PC-9 (cell line): Measurements from ENCODE around the gene DGLUCY. TPM values are rescaled to one million over a fixed set of nuclear protein-coding genes. Genes with fewer than 3 reads are reported as not detected.

Experiments used
- BruUV-seq: library from RNA; stranded (reverse); fragments of 400-500 nt; replicated peaks from 2 replicates; lab custom pipeline; 2021; lab: Mats Ljungman, UMichigan
- CTCF ChIA-PET: fragments of 300-600 bp; sonication (Branson Sonifier 250); formaldehyde crosslinking; loops from one replicate; lab custom pipeline; 2022; ENCODE audit warnings: antibody characterized with exemption; lab: Charles Lee
- POLR2A ChIA-PET: fragments of 300-600 bp; sonication (Branson Sonifier 250); formaldehyde crosslinking; loops from one replicate; lab custom pipeline; 2022; ENCODE audit warnings: antibody characterized with exemption; ENCODE audit not compliant: unreplicated experiment; lab: Charles Lee
- DNase-seq, 2 experiments: peaks; one replicate each; pipeline versions ENCODE4 v3.0.0 to v3.0.0-alpha.2; 2015 to 2022; ENCODE audit warnings: mixed read lengths in 1 of 2
- H2AFZ ChIP-seq: fragments of 200-600 bp; sonication (generic); 2 replicates; pipeline ENCODE4 v1.8.1; 2017; ENCODE audit warnings: antibody characterized with exemption
- H3F3A ChIP-seq: fragments of 200-600 bp; sonication (generic); 2 replicates; pipeline ENCODE4 v1.8.1; 2017; ENCODE audit warnings: antibody characterized with exemption, mild to moderate bottlenecking, low read depth; ENCODE audit not compliant: insufficient read depth
- H3K27ac ChIP-seq: fragments of 200-600 bp; sonication (generic); 2 replicates; pipeline ENCODE4 v1.6.1; 2016; ENCODE audit warnings: mixed run types
- H3K27me3 ChIP-seq: fragments of 200-600 bp; sonication (generic); 2 replicates; pipeline ENCODE4 v1.6.1; 2016; ENCODE audit warnings: low read depth, mixed run types; ENCODE audit not compliant: insufficient read depth
- H3K36me3 ChIP-seq: fragments of 200-600 bp; sonication (generic); 2 replicates; pipeline ENCODE4 v1.6.1; 2016; ENCODE audit warnings: low read depth, mixed run types
- H3K4me1 ChIP-seq: fragments of 200-600 bp; sonication (generic); replicated peaks from 2 replicates; pipeline ENCODE4 v1.6.1; 2016; ENCODE audit warnings: mixed run types; ENCODE audit not compliant: insufficient read depth
- H3K4me2 ChIP-seq: fragments of 200-600 bp; sonication (generic); 2 replicates; pipeline ENCODE4 v1.6.1; 2017; ENCODE audit warnings: mixed run types
- H3K4me3 ChIP-seq: fragments of 200-600 bp; sonication (generic); 2 replicates; pipeline ENCODE4 v1.6.1; 2016; ENCODE audit warnings: mixed run types
- H3K79me2 ChIP-seq: fragments of 200-600 bp; sonication (generic); 2 replicates; pipeline ENCODE4 v1.6.1; 2017; ENCODE audit warnings: low read depth, mixed run types
- H3K9me2 ChIP-seq: fragments of 200-600 bp; sonication (generic); 2 replicates; pipeline ENCODE4 v1.8.1; 2017; ENCODE audit warnings: mild to moderate bottlenecking; ENCODE audit not compliant: insufficient read depth
- H3K9me3 ChIP-seq: fragments of 200-600 bp; sonication (generic); 2 replicates; pipeline ENCODE4 v1.8.1; 2016; ENCODE audit warnings: low read depth; ENCODE audit not compliant: insufficient read depth
- H4K20me1 ChIP-seq: fragments of 200-600 bp; sonication (generic); 2 replicates; pipeline ENCODE4 v1.8.1; 2017; ENCODE audit not compliant: insufficient read depth
- CTCF ChIP-seq: fragments of 200-600 bp; sonication (generic); conservative IDR thresholded peaks from 2 replicates; pipeline ENCODE4 v1.6.1; 2017; ENCODE audit warnings: mixed run types, antibody characterized with exemption, mild to moderate bottlenecking, moderate library complexity
- EZH2 ChIP-seq: fragments of 200-600 bp; sonication (generic); IDR thresholded peaks from 2 replicates; pipeline ENCODE4 v1.8.0; 2017; ENCODE audit warnings: antibody characterized with exemption, low read depth
- intact Hi-C: fragments of 100-400 bp; cut with micrococcal nuclease; formaldehyde crosslinking; loops from one replicate; pipeline ENCODE4 v1.10.0; 2022; ENCODE audit not compliant: unreplicated experiment
- total RNA-seq: library from RNA; stranded (reverse); gene quantifications from 2 replicates; pipeline ENCODE4 v1.2.3, GENCODE V29; 2021

DGLUCY gene
- total RNA-seq, 1 experiment from 2014 or later, result 15.9 TPM

GRCh38 chr14:91129261-91129660 is 15.4 kb downstream of the DGLUCY start:
- peaks cover 18% of the 10 kb centered on the region for H3K4me1 ChIP-seq
- H3K79me2 ChIP-seq, result no peaks in the 10 kb centered on the region
- intact Hi-C loops, result no loop called here
- no peaks in the 10 kb centered on the region for H3K36me3 ChIP-seq
- H4K20me1 ChIP-seq, result no peaks in the 10 kb centered on the region
- peaks cover 18% of the 10 kb centered on the region for H3F3A ChIP-seq
- no peaks in the 10 kb centered on the region for H3K27me3 ChIP-seq
- no peak overlapping the region for H3K27ac ChIP-seq
- CTCF ChIA-PET, result no interaction called here
- POLR2A ChIA-PET, result no interaction called here
- no TSS peak for BruUV-seq
- DNase-seq, result no peak
- H2AFZ ChIP-seq, result no peak overlapping the region
- TF ChIP-seq EZH2 (no peak), CTCF (no peak)
- H3K4me3 ChIP-seq, result no peak overlapping the region
- no peaks in the 10 kb centered on the region for H3K9me2 ChIP-seq
- no peaks in the 10 kb centered on the region; the same call in 1 of the 2 replicates for H3K9me3 ChIP-seq
- H3K4me2 ChIP-seq, result no peak overlapping the region

- no peak for TF ChIP-seq EZH2
- Histone ChIP-seq H4K20me1 (no peaks in the 10 kb centered on the region), H3K4me2 (no peak overlapping the region), H3K27me3 (no peaks in the 10 kb centered on the region), H3K36me3 (no peaks in the 10 kb centered on the region), H2AFZ (no peak overlapping the region), H3K4me1 (0 out of 2 replicates have a peak, but pooled peaks cover 2% of the 10 kb centered on the region), H3K4me3 (no peak overlapping the region), H3K27ac (no peak overlapping the region), H3K9me3 (no peaks in the 10 kb centered on the region; the same call in 1 of the 2 replicates), H3K79me2 (no peaks in the 10 kb centered on the region), H3K9me2 (no peaks in the 10 kb centered on the region), H3F3A (no peaks in the 10 kb centered on the region)
- POLR2A ChIA-PET, result no interaction called here
- intact Hi-C loops, result no loop called here
- CTCF ChIA-PET, result no interaction called here
- no peak for DNase-seq
- BruUV-seq, result no TSS peak
These were observed 21.2 kb downstream of the DGLUCY start for GRCh38 chr14:91135039-91135438.

- BruUV-seq, result no TSS peak
- no peak for DNase-seq
These were observed 24.9 kb downstream of the DGLUCY start for GRCh38 chr14:91138511-91139359.

More at GRCh38 chr14:91138511-91139359, 24.9 kb downstream of the DGLUCY start:
- Histone ChIP-seq H3K4me1 (0 out of 2 replicates have a peak, but pooled peaks cover 5% of the 10 kb centered on the region), H3K4me2 (no peak overlapping the region), H3K36me3 (no peaks in the 10 kb centered on the region), H3K9me3 (no peaks in the 10 kb centered on the region), H3K79me2 (no peaks in the 10 kb centered on the region), H2AFZ (no peak overlapping the region), H3K4me3 (no peak overlapping the region), H4K20me1 (no peaks in the 10 kb centered on the region), H3K9me2 (no peaks in the 10 kb centered on the region), H3F3A (no peaks in the 10 kb centered on the region), H3K27me3 (no peaks in the 10 kb centered on the region), H3K27ac (no peak overlapping the region)
- POLR2A ChIA-PET, result no interaction called here
- CTCF ChIA-PET, result no interaction called here
- TF ChIP-seq CTCF (peak; percentile 56), EZH2 (no peak)
- intact Hi-C loops, result no loop called here
